Stimulated activated CD4-positive, alpha-beta T cell treated with anti-CD3 and anti-CD28 coated beads, Interleukin-4, amount 100 ng/mL, for 24 hours (primary cell): ENCODE results near the gene GJB4.
"Not testable (repeated sequence)": the region's sequence is repeated elsewhere in the genome, so short reads cannot be mapped to it uniquely, and the experiment has no call there.

ENCODE experiments used
- DNase-seq: peaks from one replicate; pipeline ENCODE4 v3.0.0-alpha.2; 2020

Gene GJB4

GRCh38 chr1:34747638-34747941, 11.9 kb upstream of the GJB4 start:
- DNase-seq = no peak

- DNase-seq = no peak
Observed at GRCh38 chr1:34749992-34750391, 9.5 kb upstream of the GJB4 start.

- no peak for DNase-seq
Observed at GRCh38 chr1:34750610-34751009, 8.9 kb upstream of the GJB4 start.

GRCh38 chr1:34753163-34753562, 6.4 kb upstream of the GJB4 start:
- no peak for DNase-seq

GRCh38 chr1:34754964-34755637, 4.4 kb upstream of the GJB4 start, which contains the start of gene GJB5:
TSS of gene GJB5 (plus strand) at chr1:34755047. CDS start at chr1:34757331, 2,284 bp downstream.
- no peak for DNase-seq

- no peak for DNase-seq
Observed at GRCh38 chr1:34755961-34756360, 3.6 kb upstream of the GJB4 start.

- DNase-seq = no peak
Observed at GRCh38 chr1:34757386-34757785, 2.2 kb upstream of the GJB4 start.

- no peak for DNase-seq
Observed at GRCh38 chr1:34758751-34759150, 789 bp upstream of the GJB4 start.

- DNase-seq = no peak
Observed at GRCh38 chr1:34761176-34761761, 1.7 kb downstream of the GJB4 start.

- DNase-seq = no peak
Observed at GRCh38 chr1:34761776-34762307, 2.3 kb downstream of the GJB4 start.

- DNase-seq = no peak
Observed at GRCh38 chr1:34762474-34763141, 3.1 kb downstream of the GJB4 start.

- DNase-seq = no peak
Observed at GRCh38 chr1:34763142-34763781, 3.7 kb downstream of the GJB4 start.

GRCh38 chr1:34768856-34769255, 9.3 kb downstream of the GJB4 start:
- DNase-seq = no peak

GRCh38 chr1:34770891-34771504, 11.5 kb downstream of the GJB4 start:
- no peak for DNase-seq

GRCh38 chr1:34771573-34772371, 12.2 kb downstream of the GJB4 start:
- no peak for DNase-seq

- not testable (repeated sequence) for DNase-seq
Observed at GRCh38 chr1:34773114-34773513, 13.6 kb downstream of the GJB4 start.

- DNase-seq = no peak
Observed at GRCh38 chr1:34774957-34775356, 15.4 kb downstream of the GJB4 start.

GRCh38 chr1:34776911-34777310, 17.4 kb downstream of the GJB4 start:
- no peak for DNase-seq

GRCh38 chr1:34777519-34778321, 18.2 kb downstream of the GJB4 start:
- no peak for DNase-seq

GRCh38 chr1:34778381-34778780, 18.8 kb downstream of the GJB4 start:
- DNase-seq = no peak

GRCh38 chr1:34779005-34779404, 19.5 kb downstream of the GJB4 start:
- no peak for DNase-seq

GRCh38 chr1:34779526-34779925, 20.0 kb downstream of the GJB4 start:
- DNase-seq = no peak
